Hepatocyte (in vitro differentiated cells): ENCODE data around the gene TOR4A. TPM values are rescaled to one million over a fixed set of nuclear protein-coding genes. Genes with fewer than 3 reads are reported as not detected.
A peak's percentile ranks its signal among the peaks of the same experiment; 100 is the strongest.

Experiments used
- DNase-seq: peaks from one replicate; pipeline ENCODE4 v3.0.0-alpha.2; 2016; ENCODE audit warnings: low spot score
- H2AFZ ChIP-seq: fragments of 200-600 bp; sonication (generic); 2 replicates; pipeline ENCODE4 v1.6.0; 2016; ENCODE audit warnings: antibody characterized with exemption, mild to moderate bottlenecking
- H3K27ac ChIP-seq: fragments of 200-600 bp; sonication (generic); 2 replicates; pipeline ENCODE4 v1.5.1; 2016; ENCODE audit warnings: mild to moderate bottlenecking
- H3K27me3 ChIP-seq: fragments of 200-600 bp; sonication (generic); 2 replicates; pipeline ENCODE4 v1.6.1; 2016
- H3K36me3 ChIP-seq: fragments of 200-600 bp; sonication (generic); replicated peaks from 2 replicates; pipeline ENCODE4 v1.5.1; 2016; ENCODE audit warnings: low read depth; ENCODE audit not compliant: insufficient read depth
- H3K4me1 ChIP-seq: fragments of 200-600 bp; sonication (generic); 2 replicates; pipeline ENCODE4 v1.5.1; 2016; ENCODE audit warnings: mild to moderate bottlenecking, moderate library complexity; ENCODE audit not compliant: insufficient read depth
- H3K4me2 ChIP-seq: fragments of 200-600 bp; sonication (generic); 2 replicates; pipeline ENCODE4 v1.6.0; 2016
- H3K4me3 ChIP-seq: fragments of 200-600 bp; sonication (generic); 2 replicates; pipeline ENCODE4 v1.5.1; 2016; ENCODE audit warnings: mild to moderate bottlenecking
- H3K79me2 ChIP-seq: fragments of 200-600 bp; sonication (generic); 2 replicates; pipeline ENCODE4 v1.6.0; 2017; ENCODE audit warnings: mild to moderate bottlenecking
- H3K9me2 ChIP-seq: fragments of 200-600 bp; sonication (generic); replicated peaks from 2 replicates; pipeline ENCODE4 v1.6.0; 2017; ENCODE audit warnings: mild to moderate bottlenecking; ENCODE audit not compliant: insufficient read depth
- H3K9me3 ChIP-seq: fragments of 200-600 bp; sonication (generic); 2 replicates; pipeline ENCODE4 v1.5.1; 2016; ENCODE audit warnings: low read depth, mild to moderate bottlenecking
- H4K20me1 ChIP-seq: fragments of 200-600 bp; sonication (generic); 2 replicates; pipeline ENCODE4 v1.6.0; 2016; ENCODE audit warnings: mild to moderate bottlenecking; ENCODE audit not compliant: insufficient read depth, poor library complexity, severe bottlenecking
- CTCF ChIP-seq: fragments of 200-600 bp; sonication (generic); IDR thresholded peaks from 2 replicates; pipeline ENCODE4 v1.5.1; 2016; ENCODE audit warnings: antibody characterized with exemption, mild to moderate bottlenecking; ENCODE audit not compliant: poor library complexity
- EZH2 ChIP-seq: fragments of 200-600 bp; sonication (generic); IDR thresholded peaks from 2 replicates; pipeline ENCODE4 v1.6.1; 2016; ENCODE audit warnings: antibody characterized with exemption, mild to moderate bottlenecking, borderline replicate concordance
- EZH2phosphoT487 ChIP-seq: fragments of 200-600 bp; sonication (generic); IDR thresholded peaks from one replicate; pipeline ENCODE4 v1.6.1; 2018; ENCODE audit warnings: antibody characterized with exemption, mild to moderate bottlenecking, low read depth, moderate library complexity; ENCODE audit not compliant: unreplicated experiment, severe bottlenecking
- WGBS: methylation state at CpG from one replicate; pipeline ENCODE4 v1.1.6; 2016; ENCODE audit warnings: low lambda C conversion rate; ENCODE audit errors: missing lambda C conversion rate; 5-methylcytosine and 5-hydroxymethylcytosine counted together
- polyA plus RNA-seq: library from polyadenylated mRNA; unstranded; fragments of >200 nt; fragmentation: Nextera tagmentation; extraction: Ambion mirVana; gene quantifications from 2 replicates; pipeline ENCODE4 v1.2.1, GENCODE V29; 2016
- total RNA-seq: library from RNA; depleted of rRNA; stranded (reverse); fragments of >200 nt; gene quantifications from 2 replicates; pipeline ENCODE4 v1.2.3, GENCODE V29; 2014

TOR4A gene
- total and polyA plus RNA-seq, 2 experiments from 2014 or later, result 8.0 to 14.4 TPM

- WGBS, result 10% methylated on average over 43 of the region's 78 CpGs
- TF ChIP-seq CTCF, result peak; percentile 42
- TF ChIP-seq EZH2, result no peak
- Histone ChIP-seq H3K27ac (peak overlapping the region; percentile 79), H3K4me1 (peaks cover 38% of the 10 kb centered on the region), H3K9me2 (no peaks in the 10 kb centered on the region), H3K79me2 (peaks cover 9% of the 10 kb centered on the region), H2AFZ (peak overlapping the region; percentile 73), H3K36me3 (no peaks in the 10 kb centered on the region), H3K27me3 (no peaks in the 10 kb centered on the region), H3K4me3 (peak overlapping the region; percentile 49), H3K4me2 (peak overlapping the region; percentile 98), H3K9me3 (no peaks in the 10 kb centered on the region), H4K20me1 (peaks cover 3% of the 10 kb centered on the region)
- peak; percentile 50 for DNase-seq
Measured at GRCh38 chr9:137302449-137303150, 25.1 kb downstream of the TOR4A start.

GRCh38 chr9:137303151-137303892 is 25.8 kb downstream of the TOR4A start:
- peaks cover 33% of the 10 kb centered on the region for H3K4me1 ChIP-seq
- peaks cover 9% of the 10 kb centered on the region for H3K79me2 ChIP-seq
- no peak for DNase-seq
- H3K36me3 ChIP-seq, result no peaks in the 10 kb centered on the region
- peaks cover 3% of the 10 kb centered on the region for H4K20me1 ChIP-seq
- no peaks in the 10 kb centered on the region for H3K27me3 ChIP-seq
- H3K9me2 ChIP-seq, result no peaks in the 10 kb centered on the region
- peak overlapping the region; percentile 73 for H2AFZ ChIP-seq
- no peaks in the 10 kb centered on the region for H3K9me3 ChIP-seq
- no peak overlapping the region for H3K4me3 ChIP-seq
- peak overlapping the region; percentile 79 for H3K27ac ChIP-seq
- 67% methylated on average over 23 of the region's 23 CpGs for WGBS
- TF ChIP-seq CTCF (no peak), EZH2 (no peak), EZH2phosphoT487 (no peak)
- H3K4me2 ChIP-seq, result peak overlapping the region; percentile 98

GRCh38 chr9:137303893-137304382 is 26.4 kb downstream of the TOR4A start:
- TF ChIP-seq CTCF (no peak), EZH2phosphoT487 (no peak), EZH2 (no peak)
- Histone ChIP-seq H3K4me2 (no peak overlapping the region), H4K20me1 (peaks cover 3% of the 10 kb centered on the region), H3K9me2 (no peaks in the 10 kb centered on the region), H3K27me3 (no peaks in the 10 kb centered on the region), H3K79me2 (peaks cover 9% of the 10 kb centered on the region), H3K27ac (no peak overlapping the region), H3K4me3 (no peak overlapping the region), H3K36me3 (no peaks in the 10 kb centered on the region), H2AFZ (no peak overlapping the region), H3K9me3 (no peaks in the 10 kb centered on the region), H3K4me1 (peaks cover 30% of the 10 kb centered on the region)
- DNase-seq, result no peak
- 94% methylated on average over 17 of the region's 22 CpGs for WGBS
